ENCODE measurements around the gene KRT83. TPM values are rescaled to one million over a fixed set of nuclear protein-coding genes. Genes with fewer than 3 reads are reported as not detected.

KRT83 gene
- polyA plus RNA-seq, 1 donor (not counting 4 experiments of a cell fraction or from before 2014, with no cell fraction given): not detected

DNA sequence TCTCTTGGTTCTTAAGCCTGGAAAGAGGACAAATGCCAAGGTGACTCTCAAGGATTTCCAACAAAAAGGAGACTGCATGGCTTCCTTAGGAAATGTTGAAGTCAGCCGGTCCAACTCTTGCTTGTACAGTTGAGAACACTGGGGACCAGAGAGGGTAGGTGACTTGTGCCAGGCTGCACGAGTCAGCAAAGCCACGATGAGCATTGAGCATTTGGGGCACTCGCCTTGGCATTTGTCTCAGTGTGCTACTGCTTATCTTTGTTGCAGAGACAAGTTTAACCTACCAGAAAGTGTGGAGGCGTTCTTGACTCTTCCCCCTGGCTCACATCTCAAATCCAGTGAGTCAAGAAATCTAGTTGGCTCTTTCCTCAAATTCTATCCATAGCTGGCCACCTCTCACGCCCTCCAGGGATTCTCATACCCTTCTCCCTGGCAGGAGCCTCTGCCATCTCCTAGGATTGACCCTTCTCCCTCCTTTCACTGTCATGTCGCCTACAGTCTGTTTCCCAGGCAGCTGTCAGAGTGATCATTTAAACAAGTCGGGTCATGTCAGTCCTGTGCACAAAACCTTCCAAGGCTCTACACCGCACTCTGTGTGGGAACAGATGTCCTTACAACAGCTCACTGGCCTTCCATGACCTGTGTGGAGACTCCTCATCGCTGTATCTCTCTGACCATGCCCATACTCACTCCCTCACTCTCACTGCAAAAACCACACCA, 17.2 kb upstream of the KRT83 start:
- no peak overlapping the region for H3K27ac ChIP-seq (ENCODE audit: control insufficient read depth, insufficient read depth, low read length)
- TF ChIP-seq CTCF (optimal IDR thresholded peaks at IDR 0.05 in 1 of 3, IDR thresholded peaks at IDR 0.05 in 1 of 3, conservative IDR thresholded peaks at IDR 0.05 in 1 of 3; ENCODE audit: extremely low read depth in 1 of 3, insufficient read depth in 2 of 3, low read length in 3 of 3) (peak in 1 of 3 experiments; percentile 10), EZH2 (IDR thresholded peaks at IDR 0.05; ENCODE audit: low read length) (no peak)
- FAIRE-seq: peak; percentile 87

GRCh38 chr12:52337054-52337453, 15.9 kb upstream of the KRT83 start:
- H2AFZ ChIP-seq (ENCODE audit: control insufficient read depth, low read length): no peak overlapping the region
- H3K36me3 ChIP-seq (ENCODE audit: control insufficient read depth in 2 of 2, extremely low read depth in 1 of 2, insufficient read depth in 2 of 2, low read length in 2 of 2): no peaks in the 10 kb centered on the region
- H3K27me3 ChIP-seq (ENCODE audit: control insufficient read depth, extremely low read depth, insufficient read depth, low read length): no peaks in the 10 kb centered on the region
- H3K4me2 ChIP-seq (ENCODE audit: control insufficient read depth, extremely low read depth, insufficient read depth, low read depth, low read length): no peak overlapping the region
- H3K27ac ChIP-seq (ENCODE audit: control insufficient read depth, insufficient read depth, low read length): no peak overlapping the region
- dilution Hi-C loops (cut with MboI; ENCODE audit: extremely low pct_ligation_motif_present, low sequenced_read_pairs): no loop called here
- no peak for TF ChIP-seq EZH2 (IDR thresholded peaks at IDR 0.05; ENCODE audit: low read length)
- no peak for TF ChIP-seq CTCF (optimal IDR thresholded peaks at IDR 0.05 in 1 of 3, IDR thresholded peaks at IDR 0.05 in 1 of 3, conservative IDR thresholded peaks at IDR 0.05 in 1 of 3; ENCODE audit: extremely low read depth in 1 of 3, insufficient read depth in 2 of 3, low read length in 3 of 3)
- H3K79me2 ChIP-seq (ENCODE audit: control insufficient read depth, insufficient read depth, low read length): no peaks in the 10 kb centered on the region
- no peak for DNase-seq (ENCODE audit: low read depth, low spot score)
- H3K4me3 ChIP-seq (ENCODE audit: control insufficient read depth in 2 of 3, extremely low read depth in 1 of 3, insufficient read depth in 2 of 3, low read depth in 1 of 3, low read length in 3 of 3): no peak overlapping the region
- no peak overlapping the region for H3K9ac ChIP-seq (ENCODE audit: control insufficient read depth, extremely low read depth, insufficient read depth, low read length)
- peaks cover 12% of the 10 kb centered on the region for H3K4me1 ChIP-seq (ENCODE audit: control insufficient read depth, extremely low read depth, insufficient read depth, low read length)
- FAIRE-seq: peak; percentile 81
- H4K20me1 ChIP-seq (ENCODE audit: control insufficient read depth, extremely low read depth, insufficient read depth, low read length): no peaks in the 10 kb centered on the region
- H3K9me1 ChIP-seq (ENCODE audit: control insufficient read depth, extremely low read depth, insufficient read depth, low read length): no peaks in the 10 kb centered on the region
- H3K9me3 ChIP-seq (ENCODE audit: control insufficient read depth, low read depth, low read length): no peaks in the 10 kb centered on the region

More for the DNA sequence above, 17.2 kb upstream of the KRT83 start:
- H3K9me1 ChIP-seq (ENCODE audit: control insufficient read depth, extremely low read depth, insufficient read depth, low read length): no peaks in the 10 kb centered on the region
- H3K4me2 ChIP-seq (ENCODE audit: control insufficient read depth, extremely low read depth, insufficient read depth, low read depth, low read length): peak overlapping the region; percentile 40
- no peaks in the 10 kb centered on the region for H3K79me2 ChIP-seq (ENCODE audit: control insufficient read depth, insufficient read depth, low read length)
- no peak overlapping the region for H3K4me3 ChIP-seq (ENCODE audit: control insufficient read depth in 2 of 3, extremely low read depth in 1 of 3, insufficient read depth in 2 of 3, low read depth in 1 of 3, low read length in 3 of 3)
- peaks cover 3% of the 10 kb centered on the region for H3K27me3 ChIP-seq (ENCODE audit: control insufficient read depth, extremely low read depth, insufficient read depth, low read length)
- peak; percentile 15 for DNase-seq (ENCODE audit: low read depth, low spot score)
- H3K9ac ChIP-seq (ENCODE audit: control insufficient read depth, extremely low read depth, insufficient read depth, low read length): no peak overlapping the region
- dilution Hi-C loops (cut with MboI; ENCODE audit: extremely low pct_ligation_motif_present, low sequenced_read_pairs): no loop called here
- no peaks in the 10 kb centered on the region for H3K9me3 ChIP-seq (ENCODE audit: control insufficient read depth, low read depth, low read length)
- H2AFZ ChIP-seq (ENCODE audit: control insufficient read depth, low read length): peak overlapping the region; percentile 42
- peaks cover 12% of the 10 kb centered on the region for H3K4me1 ChIP-seq (ENCODE audit: control insufficient read depth, extremely low read depth, insufficient read depth, low read length)
- no peaks in the 10 kb centered on the region for H4K20me1 ChIP-seq (ENCODE audit: control insufficient read depth, extremely low read depth, insufficient read depth, low read length)
- no peaks in the 10 kb centered on the region for H3K36me3 ChIP-seq (ENCODE audit: control insufficient read depth in 2 of 2, extremely low read depth in 1 of 2, insufficient read depth in 2 of 2, low read length in 2 of 2)
